ENCODE data around the gene NBPF3.

NBPF3 gene

DNA sequence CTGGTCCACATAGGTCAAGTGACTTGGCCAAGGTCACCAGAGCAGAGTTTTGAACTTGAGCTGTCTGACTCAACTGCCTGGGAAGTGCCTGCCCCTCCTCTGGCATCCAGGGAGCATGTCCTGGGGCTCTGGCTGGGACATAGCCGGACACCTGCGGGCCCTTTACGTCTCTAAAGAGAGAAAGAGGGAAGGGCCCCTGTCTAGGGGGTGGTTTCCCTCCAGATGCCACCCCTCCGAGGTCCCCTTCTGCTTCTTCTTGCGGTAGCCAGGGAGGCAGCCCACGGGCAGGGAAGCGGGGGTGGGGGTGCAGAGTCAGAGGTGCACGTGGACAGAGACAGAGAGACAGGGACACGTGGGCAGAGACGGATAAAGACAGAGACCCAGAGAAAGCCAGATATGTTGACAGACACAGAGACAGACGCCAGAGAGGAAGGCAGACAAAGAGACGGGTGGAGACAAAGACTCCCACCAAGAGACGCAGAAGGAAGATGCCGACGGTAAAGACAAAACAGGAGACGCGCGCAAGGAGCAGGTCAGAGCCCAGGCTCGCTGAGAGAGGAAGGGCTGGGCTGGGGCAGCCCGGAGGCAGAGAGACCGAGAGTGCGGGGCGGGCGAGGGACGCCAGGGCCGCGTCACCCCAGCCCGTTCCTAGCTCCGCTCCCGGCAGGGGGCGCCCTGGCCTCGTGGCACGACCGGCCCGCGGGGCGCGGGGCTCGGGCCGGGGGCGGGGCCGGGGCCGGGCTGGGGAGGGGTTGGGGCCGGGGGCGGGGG, 68.8 kb downstream of the NBPF3 start:
- TF ChIP-seq CTCF (IDR thresholded peaks at IDR 0.05; ENCODE audit: borderline replicate concordance, insufficient read depth, low read depth, low read length) = peak; percentile 71
- no peak overlapping the region for H3K4me3 ChIP-seq (ENCODE audit: low read depth, low read length)

DNA sequence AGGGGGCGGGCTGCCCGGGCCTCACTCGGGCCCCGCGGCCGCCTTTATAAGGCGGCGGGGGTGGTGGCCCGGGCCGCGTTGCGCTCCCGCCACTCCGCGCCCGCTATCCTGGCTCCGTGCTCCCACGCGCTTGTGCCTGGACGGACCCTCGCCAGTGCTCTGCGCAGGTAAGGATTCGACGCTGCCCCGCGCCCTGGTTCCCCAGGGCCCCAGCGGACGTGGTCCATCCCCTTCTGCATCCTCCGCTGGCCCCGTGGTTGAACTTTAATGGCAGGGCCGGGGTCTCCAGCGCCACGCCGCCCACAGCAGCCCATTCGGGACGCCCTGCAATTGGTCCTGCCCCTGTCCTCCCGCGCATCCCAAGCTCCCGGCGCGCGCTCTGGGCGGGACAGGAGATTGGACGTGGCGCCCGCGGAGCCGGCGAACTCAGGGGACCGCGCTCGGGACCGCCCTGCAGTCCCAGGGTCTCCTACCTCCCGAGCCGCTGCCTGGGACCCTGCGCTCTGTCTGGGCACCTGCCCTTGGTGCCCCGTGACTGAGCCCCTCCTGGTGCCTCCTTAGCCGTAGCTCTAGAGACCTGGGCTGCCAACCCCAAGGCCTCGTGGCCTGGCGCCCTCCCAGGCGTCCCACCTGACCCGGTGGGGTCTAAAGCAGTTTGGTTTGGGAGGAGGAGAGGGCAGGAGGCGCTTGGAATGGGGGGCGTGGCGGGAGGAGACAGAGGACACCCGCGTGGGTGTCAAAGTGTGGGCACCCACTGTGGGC, 69.6 kb downstream of the NBPF3 start, which contains the start of gene ALPL:
Gene ALPL (plus strand): TSS at position 73 of the 762 bp plus-strand sequence. CDS start 44,659 bp downstream, outside the sequence.
- no peak within 1 kb of the TSS for H3K4me3 ChIP-seq (ENCODE audit: low read depth, low read length)
- no peak for TF ChIP-seq CTCF (IDR thresholded peaks at IDR 0.05; ENCODE audit: borderline replicate concordance, insufficient read depth, low read depth, low read length)

DNA sequence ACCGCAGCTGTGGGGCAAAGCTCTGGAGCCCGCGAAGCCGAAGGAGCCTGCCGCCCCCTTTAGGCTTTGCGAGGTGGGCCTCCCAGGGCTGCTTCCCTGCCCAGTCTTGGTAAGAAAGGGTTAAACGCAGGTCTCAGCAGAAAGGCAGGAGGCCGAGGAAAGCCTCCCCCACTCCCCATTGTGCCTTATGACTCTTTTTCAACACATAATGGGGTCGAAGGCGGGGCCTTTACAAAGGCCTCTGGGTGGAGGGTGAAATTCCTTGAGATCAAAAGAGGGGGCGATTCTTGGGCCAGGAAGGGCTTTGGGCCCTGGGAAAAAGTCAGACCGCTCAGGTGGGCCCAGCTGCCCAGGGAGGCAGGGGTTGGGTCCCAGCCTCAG, 70.2 kb downstream of the NBPF3 start:
- H3K4me3 ChIP-seq (ENCODE audit: low read depth, low read length) = no peak overlapping the region
- no peak for TF ChIP-seq CTCF (IDR thresholded peaks at IDR 0.05; ENCODE audit: borderline replicate concordance, insufficient read depth, low read depth, low read length)

- H3K4me3 ChIP-seq (ENCODE audit: low read depth, low read length) = no peak overlapping the region
Measured at GRCh38 chr1:21510885-21511578, 71.1 kb downstream of the NBPF3 start.

GRCh38 chr1:21511579-21512522, 71.9 kb downstream of the NBPF3 start:
- no peak overlapping the region for H3K4me3 ChIP-seq (ENCODE audit: low read depth, low read length)
- no peak for TF ChIP-seq CTCF (IDR thresholded peaks at IDR 0.05; ENCODE audit: borderline replicate concordance, insufficient read depth, low read depth, low read length)

More at GRCh38 chr1:21510885-21511578, 71.1 kb downstream of the NBPF3 start:
- TF ChIP-seq CTCF (IDR thresholded peaks at IDR 0.05; ENCODE audit: borderline replicate concordance, insufficient read depth, low read depth, low read length) = no peak

GRCh38 chr1:21514245-21514644, 74.3 kb downstream of the NBPF3 start:
- no peak for TF ChIP-seq CTCF (IDR thresholded peaks at IDR 0.05; ENCODE audit: borderline replicate concordance, insufficient read depth, low read depth, low read length)
- H3K4me3 ChIP-seq (ENCODE audit: low read depth, low read length) = no peak overlapping the region
